CD14-positive monocyte (primary cell): ENCODE measurements around the gene ABLIM3. TPM values are rescaled to one million over a fixed set of nuclear protein-coding genes. Genes with fewer than 3 reads are reported as not detected.
"Not testable (repeated sequence)": the region's sequence is repeated elsewhere in the genome, so short reads cannot be mapped to it uniquely, and the experiment has no call there.

Experiments used
- DNase-seq, 3 donors: peaks; one replicate each; pipeline ENCODE4 v3.0.0-alpha.2; 2011 to 2022
- H2AFZ ChIP-seq: 2 replicates; pipeline ENCODE4 v1.6.0; 2012; ENCODE audit warnings: mild to moderate bottlenecking, low read depth, low read length, inconsistent platforms; ENCODE audit not compliant: insufficient read depth, poor library complexity, severe bottlenecking
- H3K27ac ChIP-seq, 2 donors: 1 replicate in 1 of 2; 2 replicates in 1 of 2; pipeline ENCODE4 v1.5.1; 2012 to 2013; ENCODE audit warnings: low read length in 2 of 2, control low read depth in 1 of 2, inconsistent platforms in 1 of 2, low read depth in 1 of 2, mild to moderate bottlenecking in 1 of 2
- H3K27me3 ChIP-seq, 2 donors: one replicate each; pipeline versions ENCODE4 v1.6.0 to v1.6.1; 2011 to 2013; ENCODE audit warnings: low read length in 2 of 2; ENCODE audit not compliant: control insufficient read depth in 2 of 2, insufficient read depth in 2 of 2
- H3K36me3 ChIP-seq, 2 donors: replicated peaks in 1 of 2; 1 replicate in 1 of 2; 2 replicates in 1 of 2; pipeline versions ENCODE4 v1.5.1 to v1.6.1; 2012 to 2013; ENCODE audit warnings: low read length in 2 of 2, control low read depth in 1 of 2, inconsistent platforms in 1 of 2, mild to moderate bottlenecking in 1 of 2; ENCODE audit not compliant: insufficient read depth in 2 of 2, control insufficient read depth in 1 of 2
- H3K4me1 ChIP-seq, 2 donors: 1 replicate in 1 of 2; 2 replicates in 1 of 2; pipeline versions ENCODE4 v1.5.1 to v1.6.1; 2012 to 2013; ENCODE audit warnings: low read length in 2 of 2, control low read depth in 1 of 2, inconsistent platforms in 1 of 2, mild to moderate bottlenecking in 1 of 2, moderate library complexity in 1 of 2; ENCODE audit not compliant: insufficient read depth in 2 of 2, control insufficient read depth in 1 of 2
- H3K4me2 ChIP-seq: replicated peaks from 2 replicates; pipeline ENCODE3; 2012; ENCODE audit warnings: low read length, moderate library complexity, mild to moderate bottlenecking; ENCODE audit not compliant: poor library complexity, severe bottlenecking; ENCODE audit errors: extremely low read depth
- H3K4me3 ChIP-seq, 3 experiments: fragments of 200-600 bp in 1 of 3; sonication (generic) in 1 of 3; replicated peaks in 1 of 3; 1 replicate in 2 of 3; 2 replicates in 1 of 3; pipeline ENCODE4 v1.5.1; 2011 to 2013; ENCODE audit warnings: low read length in 3 of 3, mild to moderate bottlenecking in 3 of 3, control low read depth in 2 of 3, low read depth in 2 of 3, inconsistent platforms in 1 of 3, moderate library complexity in 1 of 3
- H3K79me2 ChIP-seq: 2 replicates; pipeline ENCODE4 v1.6.0; 2012; ENCODE audit warnings: mild to moderate bottlenecking, control low read depth, inconsistent platforms, low read length, moderate library complexity; ENCODE audit not compliant: insufficient read depth
- H3K9ac ChIP-seq: 2 replicates; pipeline ENCODE4 v1.6.0; 2017; ENCODE audit warnings: low read length, mild to moderate bottlenecking; ENCODE audit not compliant: insufficient read depth, poor library complexity, severe bottlenecking
- H3K9me3 ChIP-seq, 2 donors: replicated peaks in 1 of 2; 1 replicate in 1 of 2; 2 replicates in 1 of 2; pipeline versions ENCODE4 v1.5.1 to v1.6.1; 2012 to 2013; ENCODE audit warnings: low read length in 2 of 2, control low read depth in 1 of 2; ENCODE audit not compliant: control insufficient read depth in 1 of 2, insufficient read depth in 1 of 2
- H4K20me1 ChIP-seq: 2 replicates; pipeline ENCODE4 v1.6.0; 2012; ENCODE audit warnings: mild to moderate bottlenecking, low read length, control low read depth, moderate library complexity; ENCODE audit not compliant: insufficient read depth
- H3K27ac Mint-ChIP-seq, 7 donors: one replicate each; pipeline ENCODE4 v1.8.0; 2020; ENCODE audit warnings: mild to moderate bottlenecking in 7 of 7, mixed read lengths in 7 of 7, moderate library complexity in 6 of 7, inconsistent platforms in 2 of 7
- H3K27me3 Mint-ChIP-seq, 3 donors: one replicate each; pipeline ENCODE4 v1.8.0; 2021 to 2022; ENCODE audit warnings: low read depth in 3 of 3, mild to moderate bottlenecking in 3 of 3, mixed read lengths in 3 of 3, moderate library complexity in 3 of 3, inconsistent platforms in 1 of 3
- H3K36me3 Mint-ChIP-seq, 2 donors: one replicate each; pipeline ENCODE4 v1.8.0; 2020; ENCODE audit warnings: mixed read lengths in 2 of 2, inconsistent platforms in 1 of 2, mild to moderate bottlenecking in 1 of 2
- H3K4me1 Mint-ChIP-seq: one replicate; pipeline ENCODE4 v1.8.0; 2020; ENCODE audit warnings: mild to moderate bottlenecking, mixed read lengths
- H3K4me3 Mint-ChIP-seq, 2 donors: one replicate each; pipeline ENCODE4 v1.8.0; 2020; ENCODE audit warnings: mild to moderate bottlenecking in 2 of 2, mixed read lengths in 2 of 2, moderate library complexity in 1 of 2
- H3K9me3 Mint-ChIP-seq, 7 donors: one replicate each; pipeline ENCODE4 v1.8.0; 2020 to 2022; ENCODE audit warnings: mixed read lengths in 7 of 7, mild to moderate bottlenecking in 6 of 7, moderate library complexity in 6 of 7, inconsistent platforms in 2 of 7
- whole genome bisulfite sequencing: methylation state at CpG from one replicate; pipeline ENCODE4 v1.1.5; 2013; ENCODE audit warnings: missing lambda C conversion rate; ENCODE audit not compliant: insufficient coverage; 5-methylcytosine and 5-hydroxymethylcytosine counted together
- intact Hi-C, 2 donors: fragments of 100-400 bp; cut with micrococcal nuclease; formaldehyde crosslinking; loops; one replicate each; pipeline versions ENCODE4 v1.15.0 to v1.15.1; 2023
- polyA plus RNA-seq, 3 donors: library from polyadenylated mRNA; depleted of rRNA in 1 of 3; unstranded in 2 of 3; stranded (reverse) in 1 of 3; fragments of 300-500 nt in 2 of 3; fragments of >200 nt in 1 of 3; fragmentation: Illumina TruSeq in 2 of 3; gene quantifications; 1 replicate in 2 of 3; 2 replicates in 1 of 3; pipeline ENCODE4 v1.2.3, GENCODE V29; 2012 to 2021
- TF ChIP-seq, protein P1 (sequence below): fragments of 200-600 bp; IDR thresholded peaks from one replicate; pipeline ENCODE4 v1.8.0; 2022; ENCODE audit warnings: antibody characterized with exemption, mild to moderate bottlenecking

ABLIM3 gene
- polyA plus RNA-seq, 3 donors: 0.22 to 0.74 TPM; not detected in 1

DNA sequence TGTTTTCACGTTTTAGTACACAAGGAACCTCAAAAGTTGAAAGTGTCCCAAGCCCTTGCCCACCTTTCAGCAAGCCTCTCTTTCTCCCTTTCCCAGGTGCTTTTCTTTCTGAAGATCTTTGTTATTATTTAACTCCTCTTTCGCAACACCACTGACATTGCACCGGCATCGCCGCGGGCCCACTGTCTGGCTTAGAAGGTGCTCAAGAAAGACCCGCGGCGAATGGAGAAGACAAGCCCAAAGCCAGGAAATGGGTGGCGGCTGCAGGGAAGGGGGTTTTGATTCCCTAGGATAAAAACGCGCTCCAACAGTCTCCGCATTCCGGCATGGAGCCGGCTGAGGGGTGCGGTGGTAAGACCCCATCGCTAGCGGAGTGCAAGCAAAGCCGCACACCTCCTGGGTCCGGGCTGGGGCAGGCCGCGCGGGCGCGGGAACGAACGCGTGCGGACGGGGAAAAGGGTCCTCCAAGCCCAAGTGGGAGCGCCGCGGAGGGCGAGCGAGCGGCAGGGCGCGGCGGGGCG, 130.0 kb downstream of the ABLIM3 start:
- TF ChIP-seq, protein P1, sequence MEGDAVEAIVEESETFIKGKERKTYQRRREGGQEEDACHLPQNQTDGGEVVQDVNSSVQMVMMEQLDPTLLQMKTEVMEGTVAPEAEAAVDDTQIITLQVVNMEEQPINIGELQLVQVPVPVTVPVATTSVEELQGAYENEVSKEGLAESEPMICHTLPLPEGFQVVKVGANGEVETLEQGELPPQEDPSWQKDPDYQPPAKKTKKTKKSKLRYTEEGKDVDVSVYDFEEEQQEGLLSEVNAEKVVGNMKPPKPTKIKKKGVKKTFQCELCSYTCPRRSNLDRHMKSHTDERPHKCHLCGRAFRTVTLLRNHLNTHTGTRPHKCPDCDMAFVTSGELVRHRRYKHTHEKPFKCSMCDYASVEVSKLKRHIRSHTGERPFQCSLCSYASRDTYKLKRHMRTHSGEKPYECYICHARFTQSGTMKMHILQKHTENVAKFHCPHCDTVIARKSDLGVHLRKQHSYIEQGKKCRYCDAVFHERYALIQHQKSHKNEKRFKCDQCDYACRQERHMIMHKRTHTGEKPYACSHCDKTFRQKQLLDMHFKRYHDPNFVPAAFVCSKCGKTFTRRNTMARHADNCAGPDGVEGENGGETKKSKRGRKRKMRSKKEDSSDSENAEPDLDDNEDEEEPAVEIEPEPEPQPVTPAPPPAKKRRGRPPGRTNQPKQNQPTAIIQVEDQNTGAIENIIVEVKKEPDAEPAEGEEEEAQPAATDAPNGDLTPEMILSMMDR: no peak
- intact Hi-C loops: no loop called here
- Histone ChIP-seq H3K27me3 (peaks cover 27 to 38% of the 10 kb centered on the region in 2 donors), H3K4me3 (peak overlapping the region in 1 of 3 experiments; percentile 69), H3K4me2 (peak overlapping the region; percentile 81), H3K36me3 (no peaks in the 10 kb centered on the region), H3K9ac (no peak overlapping the region), H3K79me2 (no peaks in the 10 kb centered on the region), H3K9me3 (peaks cover 3 to 14% of the 10 kb centered on the region in 2 donors), H3K4me1 (peaks cover 12 to 17% of the 10 kb centered on the region in 2 donors), H3K27ac (no peak overlapping the region), H2AFZ (no peak overlapping the region), H4K20me1 (no peaks in the 10 kb centered on the region)
- WGBS: 3% methylated on average over 35 of the region's 40 CpGs
- no peak overlapping the region for H3K27ac Mint-ChIP-seq
- H3K9me3 Mint-ChIP-seq: peaks cover 11 to 28% (median 16%) of the 10 kb centered on the region in 7 donors
- peaks cover 5 to 12% of the 10 kb centered on the region in 2 donors for H3K36me3 Mint-ChIP-seq
- DNase-seq: no peak
- peaks cover 32 to 43% (median 42%) of the 10 kb centered on the region in 3 donors for H3K27me3 Mint-ChIP-seq
- peak overlapping the region; percentile 62 to 81 for H3K4me3 Mint-ChIP-seq
- H3K4me1 Mint-ChIP-seq: peaks cover 14% of the 10 kb centered on the region

DNA sequence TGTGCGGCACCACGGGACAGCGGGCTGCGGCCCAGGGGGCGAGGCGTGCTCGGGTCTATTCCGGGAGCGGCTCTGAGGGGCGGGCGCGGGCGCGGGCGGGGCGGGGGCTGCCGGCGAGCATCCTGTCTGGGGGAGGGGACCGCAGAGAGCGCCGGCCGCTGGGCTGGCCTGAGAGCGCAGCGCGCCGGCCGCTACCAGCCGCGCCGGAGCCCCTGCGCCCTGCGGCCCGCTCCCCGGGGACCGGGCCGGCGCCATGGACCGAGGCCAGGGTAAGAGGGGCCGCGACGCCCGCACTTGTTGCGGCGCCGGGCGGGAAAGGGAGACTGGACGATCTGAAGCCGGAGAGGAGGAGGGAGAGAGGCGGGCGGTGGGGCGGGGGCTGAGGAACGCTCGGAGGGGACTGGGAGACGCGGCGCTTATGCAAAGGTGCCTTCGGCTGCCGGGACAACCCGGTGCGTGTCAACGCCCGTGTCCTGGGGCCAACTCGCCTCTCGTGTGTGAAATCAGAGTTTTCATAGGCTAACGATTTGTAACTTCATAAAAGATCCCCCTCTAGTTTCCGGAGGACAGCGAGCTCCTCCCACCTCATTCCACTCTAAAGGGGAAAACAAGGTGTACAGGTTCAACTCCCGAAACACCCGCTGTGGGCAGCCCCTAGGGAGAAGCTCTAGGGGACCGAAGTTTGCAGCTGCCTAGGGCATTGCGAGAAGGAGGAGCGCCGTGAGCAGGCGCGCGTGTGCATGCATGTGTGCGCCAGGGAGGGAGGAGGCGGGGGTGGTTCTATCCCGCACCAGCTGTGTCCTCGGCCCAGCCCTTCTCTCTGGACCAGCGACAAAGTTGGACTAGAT, 130.6 kb downstream of the ABLIM3 start, which contains the start of gene AFAP1L1:
TSS of gene AFAP1L1 (plus strand) at position 144 of the 848 bp plus-strand sequence. CDS start at position 254, 110 bp downstream.
- Histone ChIP-seq H3K4me3 (peak within 1 kb of the TSS; percentile 21 to 69 (median 26)), H2AFZ (peak within 1 kb of the TSS; percentile 64), H3K36me3 (no peaks in the 10 kb centered on the region), H3K9me3 (peaks cover 3 to 14% of the 10 kb centered on the region in 2 donors), H3K4me1 (peaks cover 12 to 17% of the 10 kb centered on the region in 2 donors), H3K79me2 (no peaks in the 10 kb centered on the region), H3K27me3 (peaks cover 27 to 38% of the 10 kb centered on the region in 2 donors), H4K20me1 (no peaks in the 10 kb centered on the region), H3K9ac (no peak within 1 kb of the TSS), H3K4me2 (peak within 1 kb of the TSS; percentile 81), H3K27ac (no peak within 1 kb of the TSS)
- TF ChIP-seq, protein P1: no peak
- intact Hi-C loops: no loop called here
- Mint-ChIP-seq H3K9me3 (peaks cover 11 to 28% (median 16%) of the 10 kb centered on the region in 7 donors), H3K36me3 (peaks cover 5 to 12% of the 10 kb centered on the region in 2 donors), H3K4me1 (peaks cover 14% of the 10 kb centered on the region), H3K27me3 (peaks cover 32 to 43% (median 42%) of the 10 kb centered on the region in 3 donors), H3K4me3 (peak within 1 kb of the TSS; percentile 82 to 96), H3K27ac (peak within 1 kb of the TSS in 2 of 7 donors; percentile 30 to 40)
- no peak for DNase-seq
- under 1% methylated on average over 74 of the region's 81 CpGs for WGBS

DNA sequence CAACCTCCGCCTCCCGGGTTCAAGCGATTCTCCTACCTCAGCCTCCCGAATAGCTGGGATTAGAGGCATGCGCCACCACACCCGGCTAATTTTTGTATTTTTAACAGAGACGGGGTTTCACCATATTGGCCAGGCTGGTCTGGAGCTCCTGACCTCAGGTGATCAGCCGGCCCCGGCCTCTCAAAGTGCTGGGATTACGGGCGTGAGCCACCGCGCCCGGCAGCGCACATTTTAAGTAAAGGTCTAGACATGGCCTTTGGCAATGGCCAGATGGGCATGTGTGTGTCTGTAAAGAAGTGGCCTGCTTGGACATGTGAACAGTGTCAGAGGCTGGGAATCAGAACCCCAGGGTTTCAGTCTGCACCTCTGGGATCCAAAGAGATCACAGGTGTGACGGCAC, 131.5 kb downstream of the ABLIM3 start:
- H3K27ac ChIP-seq, H2AFZ ChIP-seq, intact Hi-C loops, H3K27ac Mint-ChIP-seq, H3K4me3 ChIP-seq, H3K4me2 ChIP-seq, H3K36me3 ChIP-seq, H4K20me1 ChIP-seq, DNase-seq, H3K79me2 ChIP-seq, H3K9ac ChIP-seq: not testable (repeated sequence)
- H3K27me3 Mint-ChIP-seq: peaks cover 32 to 43% (median 42%) of the 10 kb centered on the region in 3 donors
- H3K9me3 Mint-ChIP-seq: peaks cover 11 to 25% (median 15%) of the 10 kb centered on the region in 7 donors
- peaks cover 5 to 12% of the 10 kb centered on the region in 2 donors for H3K36me3 Mint-ChIP-seq
- H3K4me3 Mint-ChIP-seq: peak overlapping the region in 1 of 2 donors; percentile 96
- Histone ChIP-seq H3K27me3 (peaks cover 27 to 38% of the 10 kb centered on the region in 2 donors), H3K4me1 (peaks cover 12 to 17% of the 10 kb centered on the region in 2 donors), H3K9me3 (peaks cover 3 to 14% of the 10 kb centered on the region in 2 donors)
- H3K4me1 Mint-ChIP-seq: peaks cover 15% of the 10 kb centered on the region
- 75% methylated on average over 15 of the region's 16 CpGs for WGBS
